Stomach (tissue), 9 donors: ENCODE data around the gene ABLIM2. TPM values are rescaled to one million over a fixed set of nuclear protein-coding genes. Genes with fewer than 3 reads are reported as not detected.

Experiments
- DNase-seq, 2 donors: peaks; one replicate each; pipeline versions ENCODE4 v3.0.0 to v3.0.0-alpha.2; 2013 to 2019
- H3K27ac ChIP-seq, 5 donors: fragments of 200-600 bp in 4 of 5; sonication (generic) in 4 of 5; one replicate each; pipeline ENCODE4 v1.5.1; 2013 to 2019; ENCODE audit warnings: mild to moderate bottlenecking in 1 of 5, moderate library complexity in 1 of 5
- H3K27me3 ChIP-seq, 3 donors: fragments of 200-600 bp; sonication (generic); one replicate each; pipeline ENCODE4 v1.5.1; 2017 to 2019; ENCODE audit warnings: mixed run types in 1 of 3
- H3K36me3 ChIP-seq, 4 donors: fragments of 200-600 bp; sonication (generic); 1 replicate in 3 of 4; 2 replicates in 1 of 4; pipeline ENCODE4 v1.5.1; 2016 to 2019
- H3K4me1 ChIP-seq, 4 donors: fragments of 200-600 bp; sonication (generic); one replicate each; pipeline ENCODE4 v1.5.1; 2016 to 2019
- H3K4me3 ChIP-seq, 4 donors: fragments of 200-600 bp; sonication (generic) in 3 of 4; one replicate each; pipeline ENCODE4 v1.5.1; 2016 to 2019; ENCODE audit warnings: mild to moderate bottlenecking in 1 of 4
- H3K9me3 ChIP-seq, 4 donors: fragments of 200-600 bp; sonication (generic); one replicate each; pipeline ENCODE4 v1.5.1; 2016 to 2019
- CTCF ChIP-seq, 7 experiments: fragments of 450-650 bp in 4 of 7; fragments of 200-600 bp in 3 of 7; sonication (generic) in 3 of 7; IDR thresholded peaks; one replicate each; pipeline ENCODE4 v1.5.1; 2016 to 2019; ENCODE audit warnings: antibody characterized with exemption in 7 of 7, control low read depth in 2 of 7, mild to moderate bottlenecking in 1 of 7
- EP300 ChIP-seq: sonication (generic); formaldehyde crosslinking; IDR thresholded peaks from one replicate; pipeline ENCODE4 v1.6.1; 2017; ENCODE audit warnings: antibody characterized with exemption
- POLR2A ChIP-seq, 4 donors: fragments of 450-650 bp; IDR thresholded peaks; one replicate each; pipeline ENCODE4 v1.6.1; 2016; ENCODE audit warnings: antibody characterized with exemption in 4 of 4, control low read depth in 2 of 4, mild to moderate bottlenecking in 1 of 4, moderate library complexity in 1 of 4
- POLR2AphosphoS5 ChIP-seq, 3 donors: sonication (generic); formaldehyde crosslinking; IDR thresholded peaks; one replicate each; pipeline ENCODE4 v1.6.1; 2016; ENCODE audit warnings: antibody characterized with exemption in 3 of 3
- WGBS, 5 donors: extraction: QIAGEN DNeasy Blood & Tissue Kit in 3 of 5; methylation state at CpG; one replicate each; pipeline versions ENCODE4 v1.1.5 to v1.1.7; 2013 to 2018; 5-methylcytosine and 5-hydroxymethylcytosine counted together
- intact Hi-C: fragments of 100-400 bp; cut with DNase I; formaldehyde crosslinking; loops from one replicate; pipeline ENCODE4 v1.15.1; 2023; ENCODE audit warnings: low total_unique reads
- polyA plus RNA-seq, 3 donors: library from polyadenylated mRNA; stranded (reverse); fragments of 200-250 nt; gene quantifications; one replicate each; pipeline ENCODE4 v1.2.3, GENCODE V29; 2013
- total RNA-seq, 5 donors: library from RNA; depleted of rRNA; stranded (reverse); fragments of >200 nt; gene quantifications; one replicate each; pipeline versions ENCODE4 v1.1.0 to v1.2.3, GENCODE V29; 2014 to 2016
- donor health status: healthy with polysubstance abuse.
- donor health status: Bipolar disorder and iron deficiency.
- donor health status: healthy.

The ABLIM2 gene
- total and polyA plus RNA-seq, 8 donors, result 2.3 to 28.0 (median 5.5) TPM

DNA sequence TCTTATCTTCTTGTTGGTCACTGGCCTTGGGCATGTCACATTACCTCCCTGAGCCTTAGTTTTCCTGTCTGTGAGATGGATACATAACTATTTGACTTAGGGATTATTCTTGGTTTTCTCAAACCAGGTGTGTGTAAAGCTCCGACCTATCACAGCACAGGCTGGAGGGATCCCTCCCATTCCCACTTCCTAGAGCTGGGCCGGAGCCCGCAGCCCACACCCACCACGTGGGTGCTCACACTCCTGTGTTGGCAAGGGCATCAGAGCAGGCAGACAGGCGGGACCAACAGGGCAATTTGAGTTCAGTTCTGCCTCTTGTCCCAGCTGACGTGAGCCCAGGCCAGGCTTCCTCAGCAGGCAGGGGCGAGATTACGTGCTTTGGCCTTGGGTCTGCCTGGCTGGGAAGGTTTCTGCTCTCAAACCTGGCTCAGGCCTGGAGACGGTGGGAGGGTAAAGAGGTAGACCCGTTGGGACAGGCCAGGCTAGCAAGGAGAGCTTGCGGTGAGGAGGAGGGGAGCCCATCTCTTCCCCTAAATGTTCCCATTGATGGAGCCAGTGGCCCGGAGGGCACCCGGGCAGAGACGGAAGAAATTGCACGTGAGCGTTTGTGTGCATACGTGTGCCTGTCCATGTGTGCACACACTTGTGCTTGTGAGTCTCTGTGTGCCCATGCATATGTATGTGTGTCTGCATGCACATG is 39.7 kb upstream of the ABLIM2 start:
- Histone ChIP-seq H3K9me3 (no peaks in the 10 kb centered on the region), H3K4me1 (peaks cover 27 to 74% (median 52%) of the 10 kb centered on the region in 4 donors), H3K4me3 (peak overlapping the region in 2 of 4 donors; percentile 51 to 52), H3K36me3 (peaks cover 0 to under 1% (median 0%) of the 10 kb centered on the region in 4 donors), H3K27me3 (no peaks in the 10 kb centered on the region), H3K27ac (peak overlapping the region; percentile 82 to 91 (median 88))
- intact Hi-C loops, result no loop called here
- DNase-seq, result peak; percentile 62 to 72
- TF ChIP-seq CTCF (IDR thresholded peaks at IDR 0.05), result no peak
- no peak for TF ChIP-seq POLR2A (IDR thresholded peaks at IDR 0.05)
- no peak for TF ChIP-seq EP300
- TF ChIP-seq POLR2AphosphoS5 (IDR thresholded peaks at IDR 0.05), result peak in 2 of 3 donors; percentile 5 to 65
- WGBS, 5 donors, result 32 to 37% (median 35%) methylated on average over 17 of the region's 17 CpGs

DNA sequence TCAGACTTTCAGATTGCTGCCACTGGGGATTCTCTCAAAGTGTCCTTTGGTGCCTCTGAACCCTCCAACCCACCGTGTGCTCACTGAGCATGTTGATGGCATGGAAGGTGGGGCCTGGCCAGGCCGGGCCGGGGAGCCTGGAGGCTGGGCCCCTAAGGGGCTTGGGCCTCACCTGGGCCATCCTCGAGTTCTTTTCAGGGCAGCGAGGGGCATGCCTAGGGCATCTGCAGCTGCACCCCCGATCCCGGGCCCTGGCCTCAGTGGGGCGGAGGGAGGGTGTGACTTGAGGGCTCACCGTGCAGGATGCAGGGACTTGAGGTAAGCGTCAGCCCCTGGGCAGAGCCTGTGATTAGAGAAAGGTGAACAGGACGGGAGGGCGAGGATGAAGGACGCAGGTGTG is 38.9 kb upstream of the ABLIM2 start:
- intact Hi-C loops, result no loop called here
- TF ChIP-seq CTCF (IDR thresholded peaks at IDR 0.05), result no peak
- TF ChIP-seq POLR2AphosphoS5 (IDR thresholded peaks at IDR 0.05), result no peak
- no peak for TF ChIP-seq POLR2A (IDR thresholded peaks at IDR 0.05)
- TF ChIP-seq EP300, result no peak
- H3K4me3 ChIP-seq, result no peak overlapping the region
- H3K27me3 ChIP-seq, result no peaks in the 10 kb centered on the region
- no peaks in the 10 kb centered on the region for H3K36me3 ChIP-seq
- no peak for DNase-seq
- H3K9me3 ChIP-seq, result no peaks in the 10 kb centered on the region
- peaks cover 32 to 74% (median 57%) of the 10 kb centered on the region in 4 donors for H3K4me1 ChIP-seq
- WGBS, 5 donors, result 79 to 91% (median 83%) methylated on average over 13 of the region's 13 CpGs
- H3K27ac ChIP-seq, result peak overlapping the region in 2 of 5 donors; percentile 82 to 88

DNA sequence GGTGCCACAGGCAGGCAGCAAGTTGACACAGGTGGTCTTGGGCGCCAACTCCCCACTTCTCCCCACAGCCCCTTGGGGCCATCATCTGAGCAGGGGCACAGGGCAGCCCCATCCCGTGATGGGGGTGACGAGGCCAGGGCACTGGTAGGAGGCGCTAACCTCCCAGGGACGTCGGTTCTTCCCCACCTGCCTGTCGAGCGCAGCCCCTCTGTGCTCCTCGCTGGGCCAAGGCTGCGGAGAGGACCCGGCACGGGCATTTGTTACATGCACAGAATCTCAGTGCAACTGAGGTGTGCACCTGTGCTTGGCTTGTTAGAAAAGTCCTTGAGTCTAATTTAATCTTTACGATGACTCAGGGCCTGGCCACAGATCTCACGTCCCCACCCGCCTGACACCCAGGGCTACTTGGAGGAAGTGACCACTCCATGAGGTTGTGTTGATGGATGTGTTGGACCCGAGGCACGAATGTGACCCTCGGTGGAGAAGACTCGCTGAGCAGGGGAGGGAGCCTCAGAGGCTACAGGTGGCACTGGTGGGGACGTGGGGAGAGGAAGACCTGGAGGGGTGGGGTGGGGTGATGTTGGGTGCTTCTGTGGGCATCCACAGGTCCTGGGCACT is 37.3 kb upstream of the ABLIM2 start:
- Histone ChIP-seq H3K9me3 (no peaks in the 10 kb centered on the region), H3K36me3 (no peaks in the 10 kb centered on the region), H3K4me1 (peaks cover 28 to 74% (median 50%) of the 10 kb centered on the region in 4 donors), H3K4me3 (no peak overlapping the region), H3K27ac (peak overlapping the region in 3 of 5 donors; percentile 8 to 37 (median 26)), H3K27me3 (no peaks in the 10 kb centered on the region)
- intact Hi-C loops, result no loop called here
- WGBS, 5 donors, result 74 to 83% (median 76%) methylated on average over 7 to 20 of the region's 20 CpGs
- TF ChIP-seq POLR2AphosphoS5 (IDR thresholded peaks at IDR 0.05) (peak in 1 of 3 donors; percentile 39), CTCF (IDR thresholded peaks at IDR 0.05) (no peak)
- DNase-seq, result peak; percentile 59 to 60

GRCh38 chr4:8195431-8195830 is 36.8 kb upstream of the ABLIM2 start:
- no peak for DNase-seq
- H3K27me3 ChIP-seq, result no peaks in the 10 kb centered on the region
- peak overlapping the region in 3 of 5 donors; percentile 8 to 37 (median 26) for H3K27ac ChIP-seq
- TF ChIP-seq CTCF (IDR thresholded peaks at IDR 0.05) (no peak), POLR2AphosphoS5 (IDR thresholded peaks at IDR 0.05) (no peak), POLR2A (IDR thresholded peaks at IDR 0.05) (no peak), EP300 (no peak)
- H3K36me3 ChIP-seq, result no peaks in the 10 kb centered on the region
- no peaks in the 10 kb centered on the region for H3K9me3 ChIP-seq
- H3K4me3 ChIP-seq, result no peak overlapping the region
- intact Hi-C loops, result no loop called here
- 69 to 83% (median 71%) methylated on average over 7 of the region's 7 CpGs for WGBS, 5 donors
- peaks cover 25 to 74% (median 48%) of the 10 kb centered on the region in 4 donors for H3K4me1 ChIP-seq
